GM19395 (cell line): ENCODE results near the gene PDE6A.
A peak's percentile ranks its signal among the peaks of the same experiment; 100 is the strongest.

ENCODE experiments used
- ATAC-seq: cut with Tn5 transposase; IDR thresholded peaks from one replicate; pipeline ENCODE4 v1.9.1; 2021; ENCODE audit warnings: mild to moderate bottlenecking, moderate library complexity; ENCODE audit not compliant: unreplicated experiment

PDE6A gene

GRCh38 chr5:149841851-149842793, 102.5 kb downstream of the PDE6A start:
- ATAC-seq = no peak

GRCh38 chr5:149840226-149840825, 104.3 kb downstream of the PDE6A start:
- ATAC-seq = no peak

GRCh38 chr5:149839761-149840160, 104.8 kb downstream of the PDE6A start:
- ATAC-seq = no peak

GRCh38 chr5:149838881-149839739, 105.5 kb downstream of the PDE6A start:
- no peak for ATAC-seq

- ATAC-seq = no peak
Measured at GRCh38 chr5:149837680-149838269, 106.8 kb downstream of the PDE6A start.

- no peak for ATAC-seq
Measured at GRCh38 chr5:149836451-149837139, 108.0 kb downstream of the PDE6A start.

- ATAC-seq = no peak
Measured at GRCh38 chr5:149834246-149834855, 110.2 kb downstream of the PDE6A start.

- ATAC-seq = no peak
Measured at GRCh38 chr5:149833116-149833827, 111.3 kb downstream of the PDE6A start.

GRCh38 chr5:149832636-149833035, 112.0 kb downstream of the PDE6A start:
- ATAC-seq = no peak

- ATAC-seq = peak; percentile 77
Measured at GRCh38 chr5:149831492-149831891, 113.1 kb downstream of the PDE6A start.

GRCh38 chr5:149830579-149830978, 114.0 kb downstream of the PDE6A start:
- ATAC-seq = no peak

- ATAC-seq = no peak
Measured at GRCh38 chr5:149829954-149830353, 114.6 kb downstream of the PDE6A start.

GRCh38 chr5:149828161-149829011, 116.2 kb downstream of the PDE6A start:
- ATAC-seq = peak; percentile 83

- ATAC-seq = no peak
Measured at GRCh38 chr5:149827546-149827945, 117.0 kb downstream of the PDE6A start.

- no peak for ATAC-seq
Measured at GRCh38 chr5:149827086-149827485, 117.5 kb downstream of the PDE6A start.

- no peak for ATAC-seq
Measured at GRCh38 chr5:149826574-149826973, 118.0 kb downstream of the PDE6A start.

- ATAC-seq = no peak
Measured at GRCh38 chr5:149824846-149825245, 119.7 kb downstream of the PDE6A start.

- no peak for ATAC-seq
Measured at GRCh38 chr5:149824120-149824519, 120.5 kb downstream of the PDE6A start.
